GM19351 (cell line): ENCODE measurements around the gene PNMA6A.
"Not testable (repeated sequence)": the region's sequence is repeated elsewhere in the genome, so short reads cannot be mapped to it uniquely, and the experiment has no call there.

Experiments
- ATAC-seq: cut with Tn5 transposase; IDR thresholded peaks from one replicate; pipeline ENCODE4 v1.9.1; 2021; ENCODE audit warnings: mild to moderate bottlenecking, moderate library complexity; ENCODE audit not compliant: unreplicated experiment

Gene PNMA6A

GRCh38 chrX:153074935-153075334 lies 2.7 kb downstream of the PNMA6A start:
- ATAC-seq: no peak

GRCh38 chrX:153075366-153075765 lies 3.1 kb downstream of the PNMA6A start:
- no peak for ATAC-seq

GRCh38 chrX:153077437-153078135 lies 5.3 kb downstream of the PNMA6A start:
- not testable (repeated sequence) for ATAC-seq

- ATAC-seq: not testable (repeated sequence)
Observed at GRCh38 chrX:153083238-153083923, 11.1 kb downstream of the PNMA6A start.

- ATAC-seq: no peak
Observed at GRCh38 chrX:153102418-153102817, 30.2 kb downstream of the PNMA6A start.

- not testable (repeated sequence) for ATAC-seq
Observed at GRCh38 chrX:153104959-153105358, 32.7 kb downstream of the PNMA6A start.

GRCh38 chrX:153106092-153106801 lies 34.0 kb downstream of the PNMA6A start:
- ATAC-seq: not testable (repeated sequence)

GRCh38 chrX:153110735-153111134 lies 38.5 kb downstream of the PNMA6A start:
- ATAC-seq: not testable (repeated sequence)

GRCh38 chrX:153113851-153114250 lies 41.6 kb downstream of the PNMA6A start:
- ATAC-seq: not testable (repeated sequence)

- ATAC-seq: not testable (repeated sequence)
Observed at GRCh38 chrX:153117754-153118153, 45.5 kb downstream of the PNMA6A start.

- not testable (repeated sequence) for ATAC-seq
Observed at GRCh38 chrX:153120230-153120629, 48.0 kb downstream of the PNMA6A start.

- not testable (repeated sequence) for ATAC-seq
Observed at GRCh38 chrX:153123468-153123867, 51.2 kb downstream of the PNMA6A start.
